ENCODE measurements around the gene HEATR5A.
"Not testable (repeated sequence)": the region's sequence is repeated elsewhere in the genome, so short reads cannot be mapped to it uniquely, and the experiment has no call there.

The HEATR5A gene

DNA sequence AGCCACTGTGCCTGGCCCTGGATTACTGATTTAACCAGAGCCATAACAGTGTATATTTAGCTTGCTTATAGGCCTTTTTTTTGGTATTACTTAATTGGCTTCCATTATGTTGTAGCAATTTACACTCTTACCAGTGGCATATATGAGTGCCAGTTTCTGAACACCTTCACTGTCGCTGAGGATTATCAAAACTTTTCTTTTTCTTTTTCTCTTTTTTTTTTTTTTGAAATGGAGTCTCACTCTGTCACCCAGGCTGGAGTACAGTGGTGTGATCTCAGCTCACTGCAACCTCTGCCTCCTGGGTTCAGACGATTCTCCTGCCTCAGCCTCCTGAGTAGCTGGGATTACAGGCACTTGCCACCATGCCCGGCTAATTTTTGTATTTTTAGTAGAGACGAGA lies 164.4 kb downstream of the HEATR5A start:
- DNase-seq: not testable (repeated sequence)

- no peak for DNase-seq
These were observed 165.1 kb downstream of the HEATR5A start for GRCh38 chr14:31255286-31255685.

DNA sequence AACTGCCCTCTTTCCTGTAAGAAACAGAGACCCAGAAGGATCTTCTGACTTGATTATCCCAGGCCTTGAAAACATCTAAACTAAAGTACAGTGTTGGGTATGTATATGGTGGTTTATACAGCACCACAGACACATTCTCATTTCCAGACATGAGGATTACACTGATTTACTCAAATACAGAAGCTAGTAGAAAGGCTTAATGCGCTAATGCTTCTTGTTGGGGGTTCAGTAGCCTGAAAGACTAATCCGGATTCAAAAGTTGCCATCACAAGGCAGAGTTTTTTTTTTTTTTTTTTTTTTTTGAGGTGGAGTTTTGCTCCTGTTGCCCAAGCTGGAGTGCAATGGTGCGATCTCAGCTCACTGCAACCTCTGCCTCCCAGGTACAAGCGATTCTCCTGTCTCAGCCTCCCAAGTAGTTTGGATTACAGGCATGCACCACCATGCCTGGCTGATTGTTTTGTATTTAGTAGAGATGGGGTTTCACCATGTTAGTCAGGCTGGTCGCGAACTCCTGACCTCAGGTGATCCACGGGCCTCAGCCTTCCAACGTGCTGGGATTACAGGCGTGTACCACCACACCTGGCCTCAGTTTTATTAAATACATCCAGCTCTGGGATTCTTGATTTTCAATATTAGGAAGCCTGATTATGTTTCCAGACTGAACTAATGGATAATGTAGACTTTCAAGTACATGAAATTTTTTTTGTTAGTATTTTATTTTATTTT lies 166.4 kb downstream of the HEATR5A start:
- no peak for DNase-seq

DNA sequence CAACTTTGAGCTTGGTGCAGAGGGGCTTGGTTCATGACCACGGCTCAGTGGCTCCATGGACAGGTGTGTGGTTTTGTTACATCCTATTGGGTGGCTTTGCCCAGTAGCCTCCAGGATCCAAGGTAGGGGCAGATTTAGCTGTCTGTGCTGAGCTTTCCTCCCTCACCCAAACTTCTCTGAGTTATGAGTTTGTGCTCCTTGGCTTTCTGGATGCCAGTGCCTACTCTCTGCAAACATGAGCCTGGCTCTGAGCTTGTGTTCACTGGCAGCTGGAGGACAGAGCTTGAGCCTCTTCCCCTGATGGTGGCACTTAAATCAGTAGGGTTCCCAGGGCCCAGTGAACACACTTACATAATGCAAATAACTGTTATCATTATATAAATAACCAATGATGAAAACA lies 167.5 kb downstream of the HEATR5A start:
- no peak for DNase-seq

- no peak for DNase-seq
These were observed 169.1 kb downstream of the HEATR5A start for GRCh38 chr14:31251028-31251958.

DNA sequence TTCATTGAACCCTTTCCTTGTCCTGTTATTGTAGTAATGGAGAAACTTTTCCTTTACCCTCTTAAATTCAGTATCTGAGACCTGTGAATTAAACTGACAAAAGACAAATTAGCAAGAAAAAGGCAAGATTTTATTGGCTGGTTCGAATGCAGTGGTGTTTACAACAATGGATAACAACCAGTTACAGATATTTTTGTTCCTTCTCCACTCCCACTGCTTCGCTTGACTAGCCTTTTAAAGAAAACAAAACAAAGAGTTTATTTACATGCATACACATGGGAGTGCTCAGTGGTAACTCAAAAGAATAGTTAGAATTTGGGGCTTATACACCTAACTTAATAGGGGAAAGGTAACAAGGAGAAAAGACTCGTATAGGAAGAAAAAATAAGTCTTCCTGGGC lies 175.7 kb downstream of the HEATR5A start:
- no peak for DNase-seq

GRCh38 chr14:31243860-31244259 lies 176.5 kb downstream of the HEATR5A start:
- no peak for DNase-seq

DNA sequence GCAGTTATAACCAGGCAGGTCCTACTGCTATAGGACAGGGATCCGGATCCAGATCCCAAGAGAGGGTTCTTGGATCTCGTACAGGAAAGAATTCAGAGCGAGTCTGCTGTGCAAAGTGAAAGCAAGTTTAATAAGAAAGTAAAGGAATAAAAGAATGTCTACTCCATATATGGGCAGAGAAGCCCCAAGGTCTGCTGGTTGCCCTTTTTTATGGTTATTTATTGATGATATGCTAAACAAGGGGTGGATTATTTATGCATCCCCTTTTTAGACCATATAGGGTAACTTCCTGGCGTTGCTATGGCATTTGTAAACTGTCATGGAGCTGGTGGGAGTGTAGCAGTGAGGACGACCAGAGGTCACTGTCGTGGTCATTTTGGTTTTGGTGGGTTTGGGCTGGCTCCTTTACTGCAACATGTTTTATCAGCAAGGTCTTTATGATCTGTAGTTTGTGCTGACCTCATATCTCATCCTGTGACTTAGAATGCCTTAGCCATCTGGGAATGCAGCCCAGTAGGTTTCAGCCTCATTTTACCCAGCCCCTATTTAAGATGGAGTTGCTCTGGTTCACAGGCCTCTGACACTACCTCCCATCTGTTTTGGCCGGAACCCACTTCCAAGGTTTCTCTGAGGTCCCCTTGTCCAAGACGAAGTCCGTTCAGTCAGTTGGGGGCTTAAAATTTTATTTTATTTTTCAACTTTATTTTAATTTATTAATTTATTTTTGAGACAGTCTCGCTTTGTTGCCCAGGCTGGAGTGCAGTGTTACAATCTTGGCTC lies 178.0 kb downstream of the HEATR5A start:
- not testable (repeated sequence) for DNase-seq
